ENCODE measurements around the gene FMN1. TPM values are rescaled to one million over a fixed set of nuclear protein-coding genes. Genes with fewer than 3 reads are reported as not detected.

The FMN1 gene
- total and polyA plus RNA-seq, 2 of the 13 experiments (the other 11 are each of a cell fraction or from before 2014, with no cell fraction given): 0.20 to 0.60 TPM

GRCh38 chr15:32881528-32881927 is 313.0 kb downstream of the FMN1 start (continued):
- TF ChIP-seq BRD4 (CRISPR knock-in tag; IDR thresholded peaks at IDR 0.05): no peak

GRCh38 chr15:32880642-32881041 is 313.9 kb downstream of the FMN1 start:
- Histone ChIP-seq H3K9ac (ENCODE audit: insufficient read depth, low read depth, low read length) (no peak overlapping the region), H3K4me2 (ENCODE audit: low read depth, low read length) (no peak overlapping the region), H4K20me1 (ENCODE audit: insufficient read depth, low read length) (no peaks in the 10 kb centered on the region), H2AFZ (ENCODE audit: low read length) (no peak overlapping the region), H3K4me3 (replicated peaks in 1 of 3; ENCODE audit: insufficient read depth in 1 of 3, low read depth in 2 of 3, low read length in 3 of 3) (no peak overlapping the region), H3K79me2 (ENCODE audit: insufficient read depth, low read length) (no peaks in the 10 kb centered on the region), H3K9me3 (ENCODE audit: low read length) (no peaks in the 10 kb centered on the region), H3K36me3 (replicated peaks in 1 of 2; ENCODE audit: control insufficient read depth in 1 of 2, insufficient read depth in 2 of 2, low read length in 2 of 2) (no peaks in the 10 kb centered on the region), H3K27me3 (ENCODE audit: control insufficient read depth in 1 of 2, insufficient read depth in 2 of 2, low read length in 2 of 2) (no peaks in the 10 kb centered on the region), H3K27ac (ENCODE audit: extremely low read length, insufficient read depth, low read length) (no peak overlapping the region), H3K4me1 (ENCODE audit: insufficient read depth, low read length) (no peaks in the 10 kb centered on the region)
- ChIA-PET CTCF (ENCODE audit: low intra/inter-chr PET ratio, low total read pairs) (no interaction called here), POLR2A (no interaction called here)
- FAIRE-seq (no peak), ATAC-seq (no peak), DNase-seq (ENCODE audit: low spot score) (no peak)
- no TSS peak for BruUV-seq (replicated peaks)
- in situ Hi-C loops (cut with HindIII; ENCODE audit: extremely low pct_ligation_motif_present, low pct_unique_long_range_greater_than_20kb) (no loop called here), intact Hi-C loops (cut with micrococcal nuclease; ENCODE audit: unreplicated experiment) (loop anchor here (10.0 kb wide), 1 partner anchor 54 kb away; no protein-coding TSS in a partner anchor)
- TF ChIP-seq FOSL2 (CRISPR knock-in tag; IDR thresholded peaks at IDR 0.05) (no peak), GABPB1 (CRISPR knock-in tag; IDR thresholded peaks at IDR 0.05) (no peak), SRF (IDR thresholded peaks at IDR 0.05; ENCODE audit: low read depth, low read length) (no peak), NCOA2 (CRISPR knock-in tag; IDR thresholded peaks at IDR 0.05) (no peak), MTERF4 (CRISPR knock-in tag; IDR thresholded peaks at IDR 0.05) (no peak), ZNF326 (CRISPR knock-in tag; IDR thresholded peaks at IDR 0.05; ENCODE audit: borderline replicate concordance) (no peak), RBFOX2 (IDR thresholded peaks at IDR 0.05; ENCODE audit: low read depth, low read length) (no peak), SUZ12 (IDR thresholded peaks at IDR 0.05; ENCODE audit: low read depth, low read length) (no peak), DZIP1 (CRISPR knock-in tag; IDR thresholded peaks at IDR 0.05) (no peak), NR1H2 (CRISPR knock-in tag; IDR thresholded peaks at IDR 0.05; ENCODE audit: borderline replicate concordance, low read depth) (no peak), ZBTB46 (CRISPR knock-in tag; IDR thresholded peaks at IDR 0.05; ENCODE audit: borderline replicate concordance) (no peak), PRDM15 (CRISPR knock-in tag; IDR thresholded peaks at IDR 0.05) (no peak)

Data from HepG2 (cell line).